Activated CD8-positive, alpha-beta memory T cell treated with anti-CD3 and anti-CD28 coated beads, Interleukin-2, amount 50 U/mL, for 1 hour (primary cell): ENCODE data around the gene WDR90.
"Not testable (repeated sequence)": the region's sequence is repeated elsewhere in the genome, so short reads cannot be mapped to it uniquely, and the experiment has no call there.

Experiments
- DNase-seq: peaks from one replicate; pipeline ENCODE4 v3.0.0-alpha.2; 2020; ENCODE audit errors: extremely low read depth

The WDR90 gene

GRCh38 chr16:689175-689897, 40.2 kb downstream of the WDR90 start:
- DNase-seq = no peak

- not testable (repeated sequence) for DNase-seq
These were observed 42.1 kb downstream of the WDR90 start for GRCh38 chr16:691242-691641.

- no peak for DNase-seq
These were observed 43.4 kb downstream of the WDR90 start for GRCh38 chr16:692356-693108.

GRCh38 chr16:693364-693763, 44.2 kb downstream of the WDR90 start:
- no peak for DNase-seq

- DNase-seq = no peak
These were observed 44.6 kb downstream of the WDR90 start for GRCh38 chr16:693766-694165.

GRCh38 chr16:694187-694862, 45.2 kb downstream of the WDR90 start:
- DNase-seq = no peak

- no peak for DNase-seq
These were observed 45.7 kb downstream of the WDR90 start for GRCh38 chr16:694863-695354.

- no peak for DNase-seq
These were observed 46.4 kb downstream of the WDR90 start for GRCh38 chr16:695355-696089.

- DNase-seq = no peak
These were observed 49.9 kb downstream of the WDR90 start for GRCh38 chr16:698911-699671.

GRCh38 chr16:700684-701584, 51.8 kb downstream of the WDR90 start:
- no peak for DNase-seq

GRCh38 chr16:702341-702740, 53.2 kb downstream of the WDR90 start:
- DNase-seq = no peak

- DNase-seq = no peak
These were observed 54.2 kb downstream of the WDR90 start for GRCh38 chr16:703406-703805.

- DNase-seq = no peak
These were observed 54.9 kb downstream of the WDR90 start for GRCh38 chr16:704047-704446.

- no peak for DNase-seq
These were observed 55.6 kb downstream of the WDR90 start for GRCh38 chr16:704552-705380.

- no peak for DNase-seq
These were observed 56.4 kb downstream of the WDR90 start, which contains the start of gene FBXL16 for GRCh38 chr16:705431-706188. Gene FBXL16, minus strand, starts transcription at chr16:705801. Its CDS starts 8,396 bp downstream, at chr16:697405.

- DNase-seq = no peak
These were observed 57.3 kb downstream of the WDR90 start for GRCh38 chr16:706189-707061.

GRCh38 chr16:707062-707538, 57.9 kb downstream of the WDR90 start:
- no peak for DNase-seq
